ENCODE results near the gene RNF167.

RNF167 gene

GRCh38 chr17:4958102-4958501 is 18.0 kb downstream of the RNF167 start:
- H3K79me2 ChIP-seq (ENCODE audit: low read length), result no peaks in the 10 kb centered on the region
- no peaks in the 10 kb centered on the region for H3K27me3 ChIP-seq (replicated peaks; ENCODE audit: insufficient read depth, low read length)
- no peaks in the 10 kb centered on the region for H3F3A ChIP-seq (ENCODE audit: insufficient read depth, low read length)
- no peak overlapping the region for H2AFZ ChIP-seq (ENCODE audit: low read length)
- H3K9ac ChIP-seq (ENCODE audit: low read length), result no peak overlapping the region
- no peaks in the 10 kb centered on the region for H3K4me1 ChIP-seq (ENCODE audit: low read length)
- no peak overlapping the region for H3K4me3 ChIP-seq (ENCODE audit: low read length)
- DNase-seq, result no peak
- no peaks in the 10 kb centered on the region for H4K20me1 ChIP-seq (ENCODE audit: insufficient read depth, low read length)
- H3K27ac ChIP-seq (ENCODE audit: low read length), result no peak overlapping the region
- no peaks in the 10 kb centered on the region for H3K36me3 ChIP-seq (replicated peaks; ENCODE audit: insufficient read depth, low read length)
- no peaks in the 10 kb centered on the region for H3K9me2 ChIP-seq (replicated peaks; ENCODE audit: insufficient read depth, low read length)
- H3K4me2 ChIP-seq (ENCODE audit: low read depth, low read length), result no peak overlapping the region
- H3K9me3 ChIP-seq (replicated peaks; ENCODE audit: insufficient read depth, low read length), result no peaks in the 10 kb centered on the region
- TF ChIP-seq, protein P1, sequence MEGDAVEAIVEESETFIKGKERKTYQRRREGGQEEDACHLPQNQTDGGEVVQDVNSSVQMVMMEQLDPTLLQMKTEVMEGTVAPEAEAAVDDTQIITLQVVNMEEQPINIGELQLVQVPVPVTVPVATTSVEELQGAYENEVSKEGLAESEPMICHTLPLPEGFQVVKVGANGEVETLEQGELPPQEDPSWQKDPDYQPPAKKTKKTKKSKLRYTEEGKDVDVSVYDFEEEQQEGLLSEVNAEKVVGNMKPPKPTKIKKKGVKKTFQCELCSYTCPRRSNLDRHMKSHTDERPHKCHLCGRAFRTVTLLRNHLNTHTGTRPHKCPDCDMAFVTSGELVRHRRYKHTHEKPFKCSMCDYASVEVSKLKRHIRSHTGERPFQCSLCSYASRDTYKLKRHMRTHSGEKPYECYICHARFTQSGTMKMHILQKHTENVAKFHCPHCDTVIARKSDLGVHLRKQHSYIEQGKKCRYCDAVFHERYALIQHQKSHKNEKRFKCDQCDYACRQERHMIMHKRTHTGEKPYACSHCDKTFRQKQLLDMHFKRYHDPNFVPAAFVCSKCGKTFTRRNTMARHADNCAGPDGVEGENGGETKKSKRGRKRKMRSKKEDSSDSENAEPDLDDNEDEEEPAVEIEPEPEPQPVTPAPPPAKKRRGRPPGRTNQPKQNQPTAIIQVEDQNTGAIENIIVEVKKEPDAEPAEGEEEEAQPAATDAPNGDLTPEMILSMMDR (IDR thresholded peaks at IDR 0.05; ENCODE audit: low read length), result no peak
- TF ChIP-seq EZH2 (optimal IDR thresholded peaks at IDR 0.05; ENCODE audit: low read depth, low read length) (no peak), EZH2phosphoT487 (IDR thresholded peaks at IDR 0.05; ENCODE audit: low read length) (no peak)

- TF ChIP-seq EZH2 (optimal IDR thresholded peaks at IDR 0.05; ENCODE audit: low read depth, low read length), result no peak
- TF ChIP-seq EZH2phosphoT487 (IDR thresholded peaks at IDR 0.05; ENCODE audit: low read length), result no peak
- TF ChIP-seq, protein P1 (IDR thresholded peaks at IDR 0.05; ENCODE audit: low read length), result no peak
- Histone ChIP-seq H3K9ac (ENCODE audit: low read length) (no peak overlapping the region), H3F3A (ENCODE audit: insufficient read depth, low read length) (no peaks in the 10 kb centered on the region), H4K20me1 (ENCODE audit: insufficient read depth, low read length) (no peaks in the 10 kb centered on the region), H2AFZ (ENCODE audit: low read length) (no peak overlapping the region), H3K9me3 (replicated peaks; ENCODE audit: insufficient read depth, low read length) (no peaks in the 10 kb centered on the region), H3K4me1 (ENCODE audit: low read length) (no peaks in the 10 kb centered on the region), H3K27me3 (replicated peaks; ENCODE audit: insufficient read depth, low read length) (no peaks in the 10 kb centered on the region), H3K79me2 (ENCODE audit: low read length) (no peaks in the 10 kb centered on the region), H3K9me2 (replicated peaks; ENCODE audit: insufficient read depth, low read length) (no peaks in the 10 kb centered on the region), H3K27ac (ENCODE audit: low read length) (no peak overlapping the region), H3K4me2 (ENCODE audit: low read depth, low read length) (no peak overlapping the region), H3K4me3 (ENCODE audit: low read length) (no peak overlapping the region), H3K36me3 (replicated peaks; ENCODE audit: insufficient read depth, low read length) (no peaks in the 10 kb centered on the region)
- no peak for DNase-seq
These were observed 19.3 kb downstream of the RNF167 start for GRCh38 chr17:4959261-4959965.

- Histone ChIP-seq H3K36me3 (replicated peaks; ENCODE audit: insufficient read depth, low read length) (no peaks in the 10 kb centered on the region), H3F3A (ENCODE audit: insufficient read depth, low read length) (no peaks in the 10 kb centered on the region), H3K79me2 (ENCODE audit: low read length) (peaks cover 3% of the 10 kb centered on the region; the same call in 1 of the 2 replicates), H3K4me2 (ENCODE audit: low read depth, low read length) (no peak overlapping the region), H3K9me2 (replicated peaks; ENCODE audit: insufficient read depth, low read length) (no peaks in the 10 kb centered on the region), H2AFZ (ENCODE audit: low read length) (no peak overlapping the region), H3K4me1 (ENCODE audit: low read length) (no peaks in the 10 kb centered on the region), H3K27me3 (replicated peaks; ENCODE audit: insufficient read depth, low read length) (no peaks in the 10 kb centered on the region), H3K9me3 (replicated peaks; ENCODE audit: insufficient read depth, low read length) (no peaks in the 10 kb centered on the region), H3K27ac (ENCODE audit: low read length) (no peak overlapping the region), H4K20me1 (ENCODE audit: insufficient read depth, low read length) (no peaks in the 10 kb centered on the region), H3K9ac (ENCODE audit: low read length) (no peak overlapping the region), H3K4me3 (ENCODE audit: low read length) (no peak overlapping the region)
- TF ChIP-seq, protein P1 (IDR thresholded peaks at IDR 0.05; ENCODE audit: low read length), result no peak
- no peak for TF ChIP-seq EZH2 (optimal IDR thresholded peaks at IDR 0.05; ENCODE audit: low read depth, low read length)
- no peak for TF ChIP-seq EZH2phosphoT487 (IDR thresholded peaks at IDR 0.05; ENCODE audit: low read length)
- DNase-seq, result no peak
These were observed 20.3 kb downstream of the RNF167 start for GRCh38 chr17:4960279-4960922.

Measured in MM.1S (cell line).